ENCODE measurements around the gene AKR1A1.

The AKR1A1 gene

GRCh38 chr1:45543581-45544417, 6.8 kb upstream of the AKR1A1 start:
- Mint-ChIP-seq H3K4me1 (ENCODE audit: low read depth) (peaks cover 30% of the 10 kb centered on the region), H3K36me3 (ENCODE audit: low read depth) (peaks cover 1% of the 10 kb centered on the region), H3K4me3 (peak overlapping the region; percentile 68), H3K27ac (peak overlapping the region; percentile 88), H3K27me3 (ENCODE audit: low read depth) (no peaks in the 10 kb centered on the region), H3K9me3 (no peaks in the 10 kb centered on the region)

- H3K9me3 Mint-ChIP-seq: no peaks in the 10 kb centered on the region
- peaks cover 1% of the 10 kb centered on the region for H3K36me3 Mint-ChIP-seq (ENCODE audit: low read depth)
- no peaks in the 10 kb centered on the region for H3K27me3 Mint-ChIP-seq (ENCODE audit: low read depth)
- H3K4me1 Mint-ChIP-seq (ENCODE audit: low read depth): peaks cover 30% of the 10 kb centered on the region
- peak overlapping the region; percentile 7 for H3K4me3 Mint-ChIP-seq
- peak overlapping the region; percentile 50 for H3K27ac Mint-ChIP-seq
Measured at GRCh38 chr1:45544530-45544929, 6.1 kb upstream of the AKR1A1 start.

- Mint-ChIP-seq H3K27ac (peak overlapping the region; percentile 20), H3K9me3 (no peaks in the 10 kb centered on the region), H3K27me3 (ENCODE audit: low read depth) (no peaks in the 10 kb centered on the region), H3K36me3 (ENCODE audit: low read depth) (peaks cover 1% of the 10 kb centered on the region), H3K4me1 (ENCODE audit: low read depth) (peaks cover 30% of the 10 kb centered on the region), H3K4me3 (no peak overlapping the region)
Measured at GRCh38 chr1:45545019-45545493, 5.6 kb upstream of the AKR1A1 start.

GRCh38 chr1:45545553-45546310, 4.9 kb upstream of the AKR1A1 start:
- no peak overlapping the region for H3K4me3 Mint-ChIP-seq
- no peaks in the 10 kb centered on the region for H3K9me3 Mint-ChIP-seq
- H3K4me1 Mint-ChIP-seq (ENCODE audit: low read depth): peaks cover 34% of the 10 kb centered on the region
- peak overlapping the region; percentile 33 for H3K27ac Mint-ChIP-seq
- H3K27me3 Mint-ChIP-seq (ENCODE audit: low read depth): no peaks in the 10 kb centered on the region
- H3K36me3 Mint-ChIP-seq (ENCODE audit: low read depth): peaks cover 1% of the 10 kb centered on the region

- Mint-ChIP-seq H3K9me3 (no peaks in the 10 kb centered on the region), H3K36me3 (ENCODE audit: low read depth) (peaks cover 11% of the 10 kb centered on the region), H3K27ac (peak overlapping the region; percentile 92), H3K27me3 (ENCODE audit: low read depth) (no peaks in the 10 kb centered on the region), H3K4me3 (peak overlapping the region; percentile 97), H3K4me1 (ENCODE audit: low read depth) (peaks cover 21% of the 10 kb centered on the region)
Measured at GRCh38 chr1:45551684-45552083, 1.1 kb downstream of the AKR1A1 start.

GRCh38 chr1:45552331-45552730, 1.7 kb downstream of the AKR1A1 start:
- H3K9me3 Mint-ChIP-seq: no peaks in the 10 kb centered on the region
- H3K27ac Mint-ChIP-seq: peak overlapping the region; percentile 33
- peaks cover 10% of the 10 kb centered on the region for H3K36me3 Mint-ChIP-seq (ENCODE audit: low read depth)
- no peaks in the 10 kb centered on the region for H3K27me3 Mint-ChIP-seq (ENCODE audit: low read depth)
- peak overlapping the region; percentile 41 for H3K4me3 Mint-ChIP-seq
- H3K4me1 Mint-ChIP-seq (ENCODE audit: low read depth): peaks cover 21% of the 10 kb centered on the region

- Mint-ChIP-seq H3K27me3 (ENCODE audit: low read depth) (no peaks in the 10 kb centered on the region), H3K4me3 (no peak overlapping the region), H3K36me3 (ENCODE audit: low read depth) (peaks cover 14% of the 10 kb centered on the region), H3K27ac (no peak overlapping the region), H3K4me1 (ENCODE audit: low read depth) (peaks cover 24% of the 10 kb centered on the region), H3K9me3 (no peaks in the 10 kb centered on the region)
Measured at GRCh38 chr1:45554198-45554597, 3.6 kb downstream of the AKR1A1 start.

GRCh38 chr1:45557422-45557944, 6.9 kb downstream of the AKR1A1 start:
- Mint-ChIP-seq H3K27ac (peak overlapping the region; percentile 59), H3K4me3 (no peak overlapping the region), H3K27me3 (ENCODE audit: low read depth) (no peaks in the 10 kb centered on the region), H3K36me3 (ENCODE audit: low read depth) (peaks cover 21% of the 10 kb centered on the region), H3K9me3 (no peaks in the 10 kb centered on the region), H3K4me1 (ENCODE audit: low read depth) (peaks cover 13% of the 10 kb centered on the region)

GRCh38 chr1:45563843-45564242, 13.2 kb downstream of the AKR1A1 start:
- Mint-ChIP-seq H3K27ac (no peak overlapping the region), H3K36me3 (ENCODE audit: low read depth) (peaks cover 30% of the 10 kb centered on the region), H3K4me3 (no peak overlapping the region), H3K27me3 (ENCODE audit: low read depth) (no peaks in the 10 kb centered on the region), H3K9me3 (no peaks in the 10 kb centered on the region), H3K4me1 (ENCODE audit: low read depth) (peaks cover 4% of the 10 kb centered on the region)

GRCh38 chr1:45566722-45567121, 16.1 kb downstream of the AKR1A1 start:
- Mint-ChIP-seq H3K36me3 (ENCODE audit: low read depth) (peaks cover 38% of the 10 kb centered on the region), H3K4me3 (no peak overlapping the region), H3K9me3 (no peaks in the 10 kb centered on the region), H3K27ac (no peak overlapping the region), H3K4me1 (ENCODE audit: low read depth) (peaks cover 6% of the 10 kb centered on the region), H3K27me3 (ENCODE audit: low read depth) (no peaks in the 10 kb centered on the region)

- peaks cover 36% of the 10 kb centered on the region for H3K36me3 Mint-ChIP-seq (ENCODE audit: low read depth)
- H3K27ac Mint-ChIP-seq: no peak overlapping the region
- no peak overlapping the region for H3K4me3 Mint-ChIP-seq
- H3K4me1 Mint-ChIP-seq (ENCODE audit: low read depth): peaks cover 6% of the 10 kb centered on the region
- H3K9me3 Mint-ChIP-seq: no peaks in the 10 kb centered on the region
- H3K27me3 Mint-ChIP-seq (ENCODE audit: low read depth): no peaks in the 10 kb centered on the region
Measured at GRCh38 chr1:45567911-45568310, 17.3 kb downstream of the AKR1A1 start.

- Mint-ChIP-seq H3K27ac (no peak overlapping the region), H3K9me3 (no peaks in the 10 kb centered on the region), H3K36me3 (ENCODE audit: low read depth) (peaks cover 36% of the 10 kb centered on the region), H3K4me1 (ENCODE audit: low read depth) (peaks cover 6% of the 10 kb centered on the region), H3K27me3 (ENCODE audit: low read depth) (no peaks in the 10 kb centered on the region), H3K4me3 (no peak overlapping the region)
Measured at GRCh38 chr1:45568421-45568820, 17.8 kb downstream of the AKR1A1 start.

GRCh38 chr1:45569571-45569961, 18.9 kb downstream of the AKR1A1 start:
- Mint-ChIP-seq H3K4me1 (ENCODE audit: low read depth) (peaks cover 5% of the 10 kb centered on the region), H3K27ac (no peak overlapping the region)

GRCh38 chr1:45569962-45570581, 19.4 kb downstream of the AKR1A1 start:
- Mint-ChIP-seq H3K36me3 (ENCODE audit: low read depth) (peaks cover 29% of the 10 kb centered on the region), H3K9me3 (no peaks in the 10 kb centered on the region), H3K4me3 (no peak overlapping the region), H3K27ac (peak overlapping the region; percentile 34), H3K27me3 (ENCODE audit: low read depth) (no peaks in the 10 kb centered on the region), H3K4me1 (ENCODE audit: low read depth) (peaks cover 5% of the 10 kb centered on the region)

More at GRCh38 chr1:45569571-45569961, 18.9 kb downstream of the AKR1A1 start:
- H3K4me3 Mint-ChIP-seq: no peak overlapping the region
- peaks cover 29% of the 10 kb centered on the region for H3K36me3 Mint-ChIP-seq (ENCODE audit: low read depth)
- no peaks in the 10 kb centered on the region for H3K27me3 Mint-ChIP-seq (ENCODE audit: low read depth)
- H3K9me3 Mint-ChIP-seq: no peaks in the 10 kb centered on the region
